Loucy (cell line): Measurements from ENCODE around the gene NFATC1.

Source experiments
- CTCF ChIP-seq: fragments of 200-600 bp; sonication (generic); conservative IDR thresholded peaks from 2 replicates; pipeline ENCODE4 v1.5.1; 2014; ENCODE audit warnings: mild to moderate bottlenecking, antibody characterized with exemption, low read length
- EZH2phosphoT487 ChIP-seq: fragments of 200-600 bp; IDR thresholded peaks from 2 replicates; pipeline ENCODE4 v1.6.1; 2018; ENCODE audit warnings: antibody characterized with exemption, mild to moderate bottlenecking, moderate library complexity, borderline replicate concordance

- TF ChIP-seq EZH2phosphoT487 (no peak), CTCF (no peak)
Measured at GRCh38 chr18:79487183-79487800, 91.6 kb downstream of the NFATC1 start.
